ENCODE results near the gene PTH1R.
A peak's percentile ranks its signal among the peaks of the same experiment; 100 is the strongest.

The PTH1R gene

DNA sequence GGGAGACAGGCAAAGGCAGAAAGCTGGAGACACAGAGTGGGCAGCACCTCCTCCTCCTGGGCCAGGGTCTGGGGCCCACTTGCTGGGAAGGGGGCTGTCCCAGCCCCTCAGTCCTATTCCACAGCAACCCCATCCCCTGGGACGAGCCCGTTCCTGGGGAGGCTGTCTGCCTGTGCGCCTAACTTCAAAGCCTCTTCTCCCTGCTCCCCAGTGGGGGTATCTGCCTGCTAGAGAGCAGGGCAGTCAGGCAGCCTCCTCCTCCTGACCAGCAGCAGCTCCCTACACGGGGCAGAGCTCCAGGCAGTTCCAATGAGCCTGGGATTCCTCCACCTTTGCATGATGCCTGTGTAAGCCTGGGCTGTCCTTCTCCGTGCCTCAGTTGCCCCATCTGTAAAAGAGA, 6.9 kb downstream of the PTH1R start:
- no peak for DNase-seq

DNA sequence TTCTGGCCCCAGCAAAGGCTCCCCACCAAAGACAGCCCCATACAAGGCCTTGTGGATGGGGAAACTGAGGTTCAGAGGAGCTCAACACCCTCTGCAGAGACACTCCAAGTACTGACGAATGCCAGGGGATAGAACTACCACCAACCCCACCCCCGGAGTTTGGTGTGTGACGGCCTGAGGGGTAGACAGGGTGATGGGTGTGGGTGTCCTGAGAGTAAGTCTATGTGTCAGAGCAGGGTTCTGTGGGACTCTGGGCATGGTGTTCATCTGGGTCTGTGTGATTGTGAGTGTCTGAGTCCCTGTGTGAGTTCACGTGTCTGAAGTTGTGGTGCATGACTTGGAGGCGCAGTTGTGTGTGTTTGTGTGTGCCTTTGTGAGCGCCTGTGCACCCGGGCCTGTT, 7.4 kb downstream of the PTH1R start:
- DNase-seq, result no peak

DNA sequence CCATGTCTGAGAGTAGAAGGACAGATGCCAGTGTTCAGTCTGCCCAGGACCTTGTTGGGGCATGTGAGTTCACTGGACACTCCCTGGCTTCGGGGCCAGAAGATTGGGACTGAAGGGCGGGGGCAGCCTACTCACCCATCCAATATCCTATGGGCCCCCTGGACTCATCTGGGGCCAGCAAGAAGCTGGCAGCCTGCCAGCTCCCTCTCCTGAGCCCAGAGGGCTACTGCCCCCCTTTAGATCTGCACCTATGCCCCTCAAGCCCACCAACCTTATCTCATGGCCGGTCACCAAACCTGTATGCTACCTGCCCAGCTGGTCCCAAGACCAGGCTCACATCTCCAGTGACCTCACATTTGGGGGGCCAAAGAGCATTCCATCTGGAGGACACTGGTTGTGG, 8.1 kb downstream of the PTH1R start:
- no peak for DNase-seq

DNA sequence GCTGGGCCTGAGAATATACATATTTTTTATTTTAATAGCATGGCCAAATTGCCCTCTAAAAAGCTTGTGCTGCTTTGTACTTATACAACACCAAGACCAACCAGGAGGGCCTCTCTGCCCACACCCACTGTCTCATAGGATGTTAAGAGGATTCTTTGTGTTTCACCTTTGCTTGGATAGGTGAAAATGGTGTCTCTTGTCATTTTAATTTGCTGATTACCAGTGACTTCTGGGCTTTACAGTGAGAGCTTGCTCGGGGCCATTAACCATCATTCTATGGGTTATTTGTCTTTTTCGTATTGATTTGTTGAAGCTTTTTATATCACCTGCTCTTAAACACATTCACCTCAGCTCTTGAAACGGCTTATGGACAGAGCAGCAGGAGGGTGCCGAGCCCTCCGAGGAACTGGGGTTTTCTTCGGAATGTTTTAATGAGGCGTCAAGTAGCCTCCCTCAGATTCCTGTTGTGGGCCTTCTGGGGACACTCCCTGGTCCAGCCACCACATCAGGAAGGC, 10.5 kb downstream of the PTH1R start:
- no peak for DNase-seq

DNA sequence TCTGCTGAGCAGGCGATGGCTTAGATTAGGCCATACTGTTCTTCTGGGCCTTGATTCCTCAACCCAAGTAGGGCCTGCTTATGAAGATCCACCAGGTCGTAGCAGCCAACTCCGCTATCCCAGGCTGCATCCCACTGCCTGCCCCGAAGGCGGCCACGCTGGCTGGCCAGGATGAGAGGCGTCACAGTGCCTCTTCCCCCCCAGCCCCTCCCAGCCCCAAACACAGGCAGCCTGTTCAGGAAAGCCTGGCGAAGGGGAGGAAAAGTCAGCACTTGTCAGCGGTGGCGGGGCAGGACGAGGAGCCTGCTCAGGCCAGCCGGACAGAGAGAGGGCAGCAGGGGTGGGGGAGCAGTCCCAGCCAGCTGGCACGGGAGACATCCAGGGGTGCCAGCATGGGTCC, 11.2 kb downstream of the PTH1R start:
- DNase-seq, result no peak

DNA sequence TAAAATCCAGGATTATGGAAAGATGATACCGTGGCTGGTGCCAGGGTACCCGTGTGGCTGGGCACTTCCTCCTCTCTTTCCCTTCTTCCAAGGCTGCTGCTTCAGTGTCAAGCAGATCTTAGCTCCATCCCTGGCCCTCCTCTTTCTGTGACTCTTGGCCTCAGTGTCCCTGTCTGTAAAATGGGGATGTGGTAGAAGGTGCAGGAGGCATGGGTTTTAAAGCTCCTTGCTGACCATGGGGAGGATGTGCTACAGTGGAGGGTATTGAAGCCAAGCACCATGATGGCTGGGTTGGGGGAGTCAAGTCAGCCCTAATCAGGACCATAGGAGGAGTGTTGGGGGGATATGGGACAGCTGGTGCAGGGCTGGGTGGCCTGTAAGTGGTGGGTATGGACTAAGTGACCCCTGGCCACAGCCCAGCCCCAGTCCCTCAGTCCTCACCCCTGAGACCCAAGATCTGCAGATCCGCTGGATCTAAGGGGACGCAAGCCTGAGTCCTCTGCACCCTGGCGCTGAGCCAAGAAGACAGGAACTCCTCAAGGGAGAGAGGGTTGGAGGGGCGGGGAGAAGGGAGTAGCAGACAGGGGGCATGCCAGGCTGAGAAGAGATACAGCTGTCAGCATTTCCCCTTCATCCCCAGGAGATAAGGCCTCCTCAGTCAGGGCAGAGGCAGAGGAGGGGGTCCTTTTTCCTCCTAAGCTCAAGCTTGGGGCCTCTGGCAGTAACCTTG, 12.0 kb downstream of the PTH1R start:
- DNase-seq, result peak in 1 of 2 donors; percentile 14

DNA sequence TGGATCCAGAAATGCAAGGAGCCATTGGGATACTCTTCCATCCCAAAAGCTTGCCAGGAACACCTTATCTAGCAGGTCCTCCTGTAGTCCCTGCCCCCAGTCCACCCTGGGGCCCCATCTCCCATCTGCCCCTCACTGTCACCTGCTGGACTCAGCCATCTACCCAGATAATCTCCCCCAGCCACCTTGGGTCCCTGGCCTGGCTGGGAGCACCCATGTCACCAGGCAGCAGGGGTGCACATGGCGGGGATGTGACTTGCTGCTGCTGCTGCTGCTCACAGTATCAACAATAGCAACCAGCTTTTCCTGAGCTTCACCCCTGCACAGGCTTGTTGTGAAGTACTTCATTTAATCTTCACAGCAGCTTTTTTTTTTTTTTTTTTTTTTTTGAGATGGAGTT, 12.6 kb downstream of the PTH1R start:
- no peak for DNase-seq

DNA sequence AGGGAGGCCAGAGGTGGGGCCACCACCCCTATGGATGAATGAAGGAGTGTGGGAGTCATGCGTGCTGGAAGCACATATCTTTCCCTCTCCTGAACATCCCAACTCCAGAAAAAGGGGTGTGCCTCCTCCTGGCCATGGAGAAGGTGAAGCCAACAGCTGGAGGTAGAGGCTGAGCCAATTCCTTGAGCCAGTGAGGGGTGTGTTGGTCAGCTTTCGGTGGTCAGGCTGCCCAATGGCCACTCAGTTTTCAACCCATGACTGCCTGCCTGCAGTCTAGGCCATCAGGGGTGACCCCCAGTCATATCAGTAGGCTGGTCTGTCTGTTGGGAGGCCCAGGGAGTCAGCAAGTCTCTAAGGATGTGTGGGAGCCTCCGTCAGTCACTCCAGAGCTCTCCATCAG, 13.6 kb downstream of the PTH1R start:
- DNase-seq, result no peak

DNA sequence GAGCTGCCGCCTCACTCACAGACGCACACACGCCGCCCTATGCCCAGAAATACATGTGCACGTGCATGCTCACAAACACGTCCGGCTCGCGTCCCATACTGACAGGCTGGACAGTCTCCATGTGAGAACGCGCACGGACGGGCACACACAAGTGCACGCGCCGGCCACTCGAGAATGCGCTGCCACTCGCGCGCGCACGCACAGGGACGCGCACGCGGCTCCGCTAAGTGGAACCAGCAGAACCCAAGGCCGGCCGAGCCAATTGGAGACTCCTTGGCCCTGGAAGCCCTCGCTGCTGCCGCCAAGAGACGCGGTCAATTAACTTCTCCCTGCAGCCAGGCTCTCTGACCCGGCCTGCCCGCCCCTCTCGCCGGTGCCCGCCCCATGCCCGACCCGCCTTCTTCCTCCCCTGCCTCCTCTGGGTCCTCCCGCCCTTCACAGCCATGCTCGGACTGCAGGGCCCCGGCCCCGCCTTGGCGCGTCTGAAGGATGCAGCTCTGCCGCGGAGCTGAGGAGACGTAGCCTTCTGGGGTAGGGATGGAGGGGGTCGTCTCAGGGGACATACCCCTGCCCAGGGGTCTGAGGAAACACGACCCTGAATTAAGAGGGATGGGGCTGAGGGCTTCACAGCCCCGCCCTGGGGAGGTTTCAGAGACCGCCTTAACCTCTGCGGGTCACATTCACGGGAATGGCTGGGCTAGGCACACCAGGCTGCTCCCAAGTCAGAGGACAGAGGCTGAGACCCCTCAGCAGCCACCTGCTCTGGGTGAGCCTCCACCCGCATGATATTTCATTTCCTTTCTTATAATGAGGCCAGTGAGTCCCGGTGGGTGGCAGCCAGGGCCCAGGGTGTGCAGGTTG, 15.0 kb downstream of the PTH1R start:
- peak in 1 of 2 donors; percentile 28 for DNase-seq

DNA sequence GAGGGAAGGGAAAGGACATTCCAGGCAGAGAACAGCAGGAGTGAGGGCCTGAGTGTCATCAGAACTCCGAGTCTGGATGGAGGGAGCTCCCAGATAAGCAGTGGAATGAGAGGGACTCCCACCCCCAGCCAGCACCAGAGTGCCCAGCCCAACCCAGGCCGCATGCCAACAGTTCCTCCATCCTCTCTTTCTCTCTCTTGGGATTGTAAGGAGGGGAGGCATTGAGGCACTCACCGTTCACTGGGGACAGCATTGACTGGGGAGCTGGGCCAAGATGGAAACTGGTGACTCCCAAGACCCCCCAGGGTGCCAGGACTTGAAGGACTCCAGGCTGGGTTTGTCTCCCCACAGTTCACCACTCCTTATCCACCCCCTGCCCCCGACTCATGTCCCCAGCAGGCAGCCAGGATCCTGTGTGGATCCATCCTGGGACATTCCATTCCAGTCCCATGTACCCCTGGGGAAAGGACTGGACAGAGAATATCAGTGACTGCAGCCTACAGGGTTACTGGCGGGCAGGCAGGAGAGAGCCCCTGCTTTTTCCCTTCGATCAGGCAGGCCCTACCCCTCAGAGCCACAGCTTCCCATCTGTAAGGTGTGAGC, 15.7 kb downstream of the PTH1R start:
- no peak for DNase-seq

DNA sequence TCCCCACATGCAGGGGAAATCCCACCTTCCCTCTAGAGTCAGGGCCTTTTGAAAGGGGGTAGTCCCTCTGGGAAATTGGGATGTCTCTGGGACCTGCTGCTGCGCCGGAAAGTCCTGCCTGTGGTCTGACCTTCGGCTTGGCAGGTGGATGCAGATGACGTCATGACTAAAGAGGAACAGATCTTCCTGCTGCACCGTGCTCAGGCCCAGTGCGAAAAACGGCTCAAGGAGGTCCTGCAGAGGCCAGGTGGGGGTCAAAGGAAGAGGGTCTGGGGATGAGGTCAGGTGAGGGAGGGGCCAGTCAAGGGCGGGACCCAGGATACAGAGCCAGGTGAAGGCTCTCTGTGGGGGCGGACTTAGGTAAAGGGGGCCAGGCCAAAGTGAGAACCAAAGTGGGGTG, 16.2 kb downstream of the PTH1R start:
- DNase-seq, result no peak

DNA sequence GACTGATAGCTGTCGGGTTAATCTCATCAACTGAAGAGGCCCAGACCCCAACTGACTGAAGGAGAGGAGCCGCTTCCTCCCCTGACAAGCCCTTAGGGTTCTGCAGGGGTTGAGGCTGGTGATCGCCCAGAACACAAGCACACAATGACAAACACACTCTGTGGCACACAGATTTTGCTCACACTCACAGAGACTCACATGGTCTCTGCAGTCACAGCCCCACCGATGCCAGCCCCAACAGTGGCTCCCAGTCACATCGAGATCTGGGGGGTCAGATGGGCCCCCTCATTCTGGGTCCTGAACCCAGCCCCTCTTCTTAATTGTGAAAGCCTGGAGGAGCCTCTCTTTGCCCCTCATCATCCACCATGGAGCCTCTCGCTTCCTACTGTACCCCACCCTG, 16.7 kb downstream of the PTH1R start:
- no peak for DNase-seq

DNA sequence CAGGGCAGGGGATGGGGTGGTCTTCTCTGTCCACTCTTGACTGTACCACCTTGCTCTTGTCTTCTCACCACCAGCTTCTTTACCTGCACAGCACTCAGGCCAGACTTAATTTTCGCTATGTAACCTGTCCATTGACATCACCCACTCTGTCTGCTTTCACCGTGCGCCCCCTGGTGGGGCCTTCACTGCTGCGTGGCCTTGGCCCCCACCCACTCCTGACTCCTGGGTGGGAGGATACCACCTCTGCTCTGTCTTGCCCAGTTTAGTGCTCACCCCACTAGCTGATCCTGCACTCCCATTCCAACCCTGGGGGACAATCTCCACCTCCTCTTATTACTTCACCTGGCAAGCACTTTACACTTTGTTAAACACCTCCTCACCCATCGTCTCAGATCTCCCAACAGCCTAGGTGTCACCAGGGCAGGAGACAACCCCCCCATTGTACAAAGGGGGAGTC, 17.7 kb downstream of the PTH1R start:
- peak; percentile 33 to 55 for DNase-seq

DNA sequence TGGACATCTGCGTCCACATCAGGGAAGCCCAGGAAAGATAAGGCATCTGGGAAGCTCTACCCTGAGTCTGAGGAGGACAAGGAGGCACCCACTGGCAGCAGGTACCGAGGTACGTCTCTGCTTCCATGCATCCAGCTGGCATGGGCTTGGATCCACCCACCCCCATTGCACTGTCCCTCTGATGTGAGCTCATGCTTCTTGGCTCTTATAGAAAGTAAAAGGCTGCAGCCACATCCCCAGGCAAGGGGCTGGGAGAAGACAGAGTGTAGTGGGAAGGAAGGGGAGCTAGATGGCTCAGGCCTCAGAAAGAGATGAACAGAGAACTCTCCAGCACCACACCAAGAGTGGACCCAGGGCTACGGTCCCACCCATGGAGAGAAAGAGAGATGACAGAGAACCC, 18.2 kb downstream of the PTH1R start:
- DNase-seq, result no peak

DNA sequence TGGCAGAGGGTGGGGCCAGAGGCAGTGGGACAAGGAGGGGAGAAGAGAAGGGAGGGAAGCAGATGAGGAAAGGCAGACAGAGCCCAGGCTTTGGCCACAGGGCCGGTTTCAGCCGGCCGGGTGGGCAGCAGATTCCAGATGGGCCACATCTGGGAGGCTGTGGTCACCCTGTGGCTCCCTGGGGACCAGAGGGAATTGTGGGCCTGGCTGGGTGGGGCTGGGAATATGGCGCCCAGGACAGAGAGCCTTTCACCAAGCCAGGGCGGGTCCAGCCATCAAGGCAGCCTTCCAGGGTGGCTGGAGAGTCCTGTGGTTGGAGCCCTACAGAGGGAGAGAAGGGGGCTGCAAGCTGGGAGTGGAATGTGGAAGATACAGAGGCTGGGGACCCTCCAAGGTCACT, 18.9 kb downstream of the PTH1R start:
- DNase-seq, result no peak

DNA sequence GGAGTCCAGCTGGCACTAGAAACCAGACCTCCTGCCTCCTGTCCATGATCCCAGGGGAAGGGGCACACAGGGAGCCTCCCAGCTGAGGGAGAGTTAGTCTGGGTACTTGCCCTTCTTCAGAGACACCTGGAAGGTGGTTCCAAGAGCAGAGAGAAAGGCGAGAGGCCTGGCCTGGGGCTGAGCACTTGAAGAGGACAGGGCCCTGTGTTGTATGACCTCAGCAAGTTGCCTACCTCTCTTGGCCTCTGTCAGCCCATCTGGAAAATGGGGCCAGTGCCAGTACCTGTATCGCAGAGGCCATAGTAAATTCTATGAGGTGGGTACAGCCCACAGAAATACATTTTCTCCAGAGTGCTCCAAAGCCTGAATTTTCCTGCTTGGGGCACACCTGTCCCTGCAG, 19.5 kb downstream of the PTH1R start:
- DNase-seq, result no peak

DNA sequence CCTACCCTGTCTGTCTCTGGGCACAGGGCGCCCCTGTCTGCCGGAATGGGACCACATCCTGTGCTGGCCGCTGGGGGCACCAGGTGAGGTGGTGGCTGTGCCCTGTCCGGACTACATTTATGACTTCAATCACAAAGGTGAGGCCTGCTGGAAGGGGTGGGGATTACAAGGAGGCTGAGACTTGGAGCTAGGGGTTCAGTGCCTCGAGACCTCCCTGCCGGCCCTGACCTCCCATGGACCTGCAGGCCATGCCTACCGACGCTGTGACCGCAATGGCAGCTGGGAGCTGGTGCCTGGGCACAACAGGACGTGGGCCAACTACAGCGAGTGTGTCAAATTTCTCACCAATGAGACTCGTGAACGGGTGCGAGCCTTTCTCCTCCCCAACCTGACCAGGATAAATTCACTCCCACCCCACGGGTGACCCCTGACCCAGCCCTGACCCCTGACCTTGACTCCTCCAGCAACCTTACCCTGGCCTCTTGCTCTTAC, 20.4 kb downstream of the PTH1R start:
- DNase-seq, result no peak

DNA sequence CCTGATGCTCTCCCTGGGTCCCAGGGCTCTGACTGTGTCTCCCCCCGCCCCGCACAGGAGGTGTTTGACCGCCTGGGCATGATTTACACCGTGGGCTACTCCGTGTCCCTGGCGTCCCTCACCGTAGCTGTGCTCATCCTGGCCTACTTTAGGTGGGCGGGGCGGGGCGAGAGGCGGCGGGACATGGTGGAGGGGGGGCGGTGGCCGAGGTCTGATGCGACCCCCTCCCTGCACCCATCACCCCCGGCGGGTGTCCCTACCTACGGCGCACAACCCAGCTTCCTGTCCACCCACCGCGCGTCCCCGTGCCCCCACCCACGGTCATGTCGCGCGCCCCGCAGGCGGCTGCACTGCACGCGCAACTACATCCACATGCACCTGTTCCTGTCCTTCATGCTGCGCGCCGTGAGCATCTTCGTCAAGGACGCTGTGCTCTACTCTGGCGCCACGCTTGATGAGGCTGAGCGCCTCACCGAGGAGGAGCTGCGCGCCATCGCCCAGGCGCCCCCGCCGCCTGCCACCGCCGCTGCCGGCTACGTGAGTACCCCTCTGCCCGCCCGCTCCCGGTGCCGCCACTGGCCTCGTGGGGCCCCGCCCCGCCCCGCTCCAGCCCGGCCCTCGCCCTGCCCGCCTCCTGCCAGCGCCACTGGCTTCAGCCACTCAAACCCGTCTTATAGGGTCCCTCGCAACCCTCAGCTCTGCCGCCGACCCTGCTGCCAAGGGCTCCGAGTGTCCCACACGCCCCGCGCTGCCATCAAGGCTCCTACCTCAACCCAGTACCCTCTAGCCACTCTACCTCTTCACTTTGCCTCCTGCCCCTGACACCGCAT, 21.0 kb downstream of the PTH1R start:
- DNase-seq, result no peak

DNA sequence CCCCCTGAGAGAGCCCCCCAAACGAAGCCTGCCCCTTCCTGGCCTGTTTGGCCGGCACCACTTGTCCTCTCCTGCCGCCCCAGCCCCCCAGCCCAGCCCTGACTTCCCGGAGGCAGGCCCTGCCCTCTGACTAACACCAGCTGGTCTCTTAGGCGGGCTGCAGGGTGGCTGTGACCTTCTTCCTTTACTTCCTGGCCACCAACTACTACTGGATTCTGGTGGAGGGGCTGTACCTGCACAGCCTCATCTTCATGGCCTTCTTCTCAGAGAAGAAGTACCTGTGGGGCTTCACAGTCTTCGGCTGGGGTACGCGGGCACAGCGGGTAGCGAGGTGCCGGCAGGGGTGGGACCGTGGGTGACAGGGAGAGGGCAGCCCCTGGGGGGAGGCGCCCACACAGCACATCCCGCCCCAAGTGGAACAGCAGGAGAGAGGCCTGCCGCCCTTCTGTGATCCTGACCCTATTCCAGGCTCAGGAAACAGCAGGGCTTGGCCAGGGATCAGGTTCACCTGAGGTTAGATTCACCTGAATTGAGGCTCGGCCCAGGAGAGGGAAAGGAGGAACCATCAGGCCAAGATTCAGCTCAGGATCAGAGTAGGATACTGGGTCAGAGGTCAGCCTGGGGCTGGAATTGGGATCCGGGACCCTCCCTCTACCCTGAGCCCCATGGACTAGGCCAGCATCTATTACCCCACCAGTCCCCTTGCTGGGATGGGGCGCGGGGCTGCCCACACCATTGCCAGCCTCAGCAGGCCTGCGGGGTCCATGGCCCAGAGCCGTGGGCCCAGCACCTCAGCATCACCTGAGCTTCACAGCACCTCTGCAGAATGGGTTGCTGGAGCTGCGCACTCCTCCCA, 21.9 kb downstream of the PTH1R start:
- DNase-seq, result no peak

DNA sequence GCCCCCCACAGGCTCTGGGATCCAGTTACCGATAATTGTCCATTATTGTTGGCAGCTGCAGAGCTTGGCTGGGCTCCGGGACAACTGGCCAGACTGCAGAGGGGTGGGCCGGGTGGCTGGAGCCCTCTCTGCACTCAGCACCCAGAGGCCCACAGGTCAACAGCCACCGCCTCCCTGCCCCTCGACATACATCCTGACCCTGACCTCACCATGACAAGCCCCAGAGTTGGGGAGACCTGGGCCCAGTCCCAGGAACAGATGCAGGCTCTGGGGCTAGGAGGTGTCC, 22.4 kb downstream of the PTH1R start:
- no peak for DNase-seq

DNA sequence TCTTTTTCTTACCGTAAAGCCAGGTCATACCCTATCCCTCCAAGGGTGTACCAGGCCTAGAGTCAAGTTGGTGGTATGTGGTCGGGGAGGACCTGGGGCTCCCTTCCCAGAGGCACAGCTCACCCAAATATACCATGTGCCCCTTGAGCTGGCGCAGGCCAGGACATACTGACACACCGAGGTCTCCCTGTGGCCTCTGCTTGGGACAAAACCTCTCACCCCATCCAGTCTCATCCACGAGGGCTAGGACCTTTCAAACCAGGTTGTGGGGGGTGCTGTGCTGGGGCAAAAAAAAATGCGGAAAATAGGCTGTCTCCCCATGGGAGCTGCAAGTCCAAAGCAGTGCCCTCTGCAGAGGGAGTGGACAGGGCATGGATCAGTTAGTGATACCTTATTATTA, 22.8 kb downstream of the PTH1R start:
- DNase-seq, result no peak

DNA sequence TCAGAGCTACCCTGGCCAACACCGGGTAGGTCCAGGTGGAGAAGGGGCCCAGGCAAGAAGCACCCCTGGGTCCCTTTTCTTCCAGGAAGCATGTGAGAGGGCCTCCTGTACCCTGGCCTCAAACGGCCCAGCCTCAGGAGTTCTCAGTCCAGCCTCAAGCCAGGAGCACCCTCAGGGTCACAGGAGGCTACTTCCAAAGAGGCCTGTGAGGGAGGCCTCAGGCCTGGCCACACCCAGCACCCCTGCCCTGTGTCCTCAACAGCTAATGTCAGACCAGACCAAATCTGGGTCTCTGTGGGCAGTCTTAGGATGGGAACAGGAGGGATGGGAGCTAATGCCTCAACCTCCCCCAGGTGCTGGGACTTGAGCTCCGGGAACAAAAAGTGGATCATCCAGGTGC, 23.5 kb downstream of the PTH1R start:
- no peak for DNase-seq

Data from bone marrow (tissue), 2 donors.